ENCODE measurements around the gene AIFM2. TPM values are rescaled to one million over a fixed set of nuclear protein-coding genes. Genes with fewer than 3 reads are reported as not detected.

Gene AIFM2
- polyA plus RNA-seq, 1 donor: 6.6 TPM

Other genes with a start within 250 kb of the AIFM2 start
- gene MACROH2A2, start 80.0 kb downstream of the AIFM2 start, polyA plus RNA-seq (ENCODE audit: insufficient read length): 75.9 TPM
- gene TYSND1, start 13.9 kb upstream of the AIFM2 start, polyA plus RNA-seq (ENCODE audit: insufficient read length): 12.4 TPM
- gene SAR1A, start 37.7 kb upstream of the AIFM2 start, polyA plus RNA-seq (ENCODE audit: insufficient read length): 142 TPM
- 90.9 TPM for gene PPA1, start 100.6 kb upstream of the AIFM2 start, polyA plus RNA-seq (ENCODE audit: insufficient read length)
- gene NPFFR1, start 151.2 kb upstream of the AIFM2 start, polyA plus RNA-seq (ENCODE audit: insufficient read length): 0.15 TPM
- 9.7 TPM for gene LRRC20, start 249.8 kb upstream of the AIFM2 start, polyA plus RNA-seq (ENCODE audit: insufficient read length)